Gastroesophageal sphincter (tissue), 4 donors: ENCODE measurements around the gene CDH20. TPM values are rescaled to one million over a fixed set of nuclear protein-coding genes. Genes with fewer than 3 reads are reported as not detected.

Experiments
- ATAC-seq: fragments of 150-250 bp; one replicate; pipeline ENCODE4 v1.9.1; 2016; ENCODE audit warnings: mild to moderate bottlenecking, moderate library complexity
- H3K27ac ChIP-seq, 4 donors: fragments of 200-600 bp; sonication (generic) in 3 of 4; 1 replicate in 3 of 4; 2 replicates in 1 of 4; pipeline ENCODE4 v1.5.1; 2016 to 2019
- H3K27me3 ChIP-seq: fragments of 200-600 bp; sonication (generic); one replicate; pipeline ENCODE4 v1.5.1; 2019
- H3K36me3 ChIP-seq, 2 donors: fragments of 200-600 bp; sonication (generic); one replicate each; pipeline ENCODE4 v1.5.1; 2019; ENCODE audit warnings: control low read depth in 1 of 2
- H3K4me1 ChIP-seq, 3 donors: fragments of 200-600 bp; sonication (generic); 1 replicate in 2 of 3; 2 replicates in 1 of 3; pipeline ENCODE4 v1.5.1; 2016 to 2019; ENCODE audit warnings: control low read depth in 2 of 3
- H3K4me3 ChIP-seq, 2 donors: fragments of 200-600 bp; sonication (generic); one replicate each; pipeline ENCODE4 v1.5.1; 2019; ENCODE audit warnings: mild to moderate bottlenecking in 1 of 2, moderate library complexity in 1 of 2
- H3K9me3 ChIP-seq, 3 donors: fragments of 200-600 bp; sonication (generic); one replicate each; pipeline ENCODE4 v1.5.1; 2017 to 2019; ENCODE audit warnings: control low read depth in 2 of 3
- CTCF ChIP-seq, 4 experiments: fragments of 200-600 bp in 2 of 4; fragments of 450-650 bp in 2 of 4; sonication (generic) in 1 of 4; IDR thresholded peaks; one replicate each; pipeline ENCODE4 v1.5.1; 2017 to 2019; ENCODE audit warnings: antibody characterized with exemption in 4 of 4, mild to moderate bottlenecking in 2 of 4, moderate library complexity in 2 of 4
- EP300 ChIP-seq: sonication (generic); formaldehyde crosslinking; IDR thresholded peaks from one replicate; pipeline ENCODE4 v1.6.1; 2017; ENCODE audit warnings: antibody characterized with exemption, mild to moderate bottlenecking
- POLR2A ChIP-seq, 2 donors: fragments of 450-650 bp; IDR thresholded peaks; one replicate each; pipeline ENCODE4 v1.6.1; 2017; ENCODE audit warnings: antibody characterized with exemption in 2 of 2, mild to moderate bottlenecking in 2 of 2, moderate library complexity in 1 of 2
- POLR2AphosphoS5 ChIP-seq: sonication (generic); formaldehyde crosslinking; IDR thresholded peaks from one replicate; pipeline ENCODE4 v1.6.1; 2017; ENCODE audit warnings: antibody characterized with exemption
- WGBS, 2 donors: methylation state at CpG; one replicate each; pipeline ENCODE4 v1.1.5; 2018; ENCODE audit warnings: low coverage in 1 of 2; 5-methylcytosine and 5-hydroxymethylcytosine counted together
- total RNA-seq, 4 donors: library from RNA; depleted of rRNA; stranded (reverse); fragments of >200 nt; gene quantifications; one replicate each; pipeline ENCODE4 v1.1.0, GENCODE V29; 2016

The CDH20 gene
- total RNA-seq, 4 donors from 2014 or later = 1.1 to 1.6 TPM; not detected in 2

DNA sequence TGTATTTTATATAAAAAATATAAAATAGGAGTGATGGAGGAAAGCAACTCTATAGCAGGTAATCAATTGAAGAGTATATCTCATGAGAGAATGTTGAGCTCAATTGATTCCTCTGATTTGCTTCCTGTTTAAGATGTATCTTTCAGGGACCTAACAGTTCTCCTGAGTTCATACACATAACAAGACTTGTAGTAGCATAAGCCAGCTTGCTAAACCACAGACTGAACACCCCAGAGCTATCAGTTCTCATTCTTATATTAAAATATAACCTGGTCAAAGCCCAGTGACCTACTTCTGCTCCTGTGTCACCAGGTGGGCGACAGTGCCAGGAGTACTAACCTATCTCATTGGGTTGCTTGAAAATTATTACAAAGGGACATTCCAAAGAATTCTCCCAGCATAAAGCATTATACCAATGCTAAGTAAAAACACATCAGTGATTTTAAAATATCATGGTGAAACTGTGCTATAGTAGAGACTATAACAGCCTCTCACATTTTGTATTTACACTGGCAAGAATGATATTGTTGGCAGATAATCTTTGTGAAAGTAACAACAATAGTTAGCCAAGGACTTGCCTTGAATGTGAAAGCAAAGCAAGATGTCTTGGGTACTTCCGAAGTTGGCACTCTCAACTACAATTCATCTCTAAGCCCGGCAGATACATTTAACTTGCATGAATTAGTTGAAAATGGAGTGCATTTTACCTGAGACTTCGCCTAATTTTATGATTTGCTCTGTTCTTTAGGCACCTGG is 40.8 kb upstream of the CDH20 start:
- WGBS, 2 donors = 68 to 95% methylated on average over 4 of the region's 4 CpGs

DNA sequence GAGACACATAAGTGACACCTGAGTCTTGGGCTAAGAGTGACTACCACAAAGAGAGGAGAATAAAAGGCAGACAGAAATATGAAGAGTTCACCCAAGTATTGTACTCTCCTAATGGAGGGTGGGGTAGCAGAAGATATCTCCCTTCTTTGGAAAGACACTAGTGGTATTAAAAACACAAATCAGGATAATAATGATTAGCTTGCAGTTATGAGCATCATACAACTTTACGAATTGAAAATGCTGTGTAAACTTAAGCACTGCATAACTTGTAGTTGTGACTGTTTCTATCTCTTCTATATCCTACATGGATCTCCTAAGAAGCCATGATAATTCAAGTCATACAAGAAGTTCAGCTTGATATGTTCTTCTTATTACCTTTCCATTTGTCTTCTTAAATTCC is 38.1 kb upstream of the CDH20 start:
- Histone ChIP-seq H3K27ac (no peak overlapping the region), H3K27me3 (no peaks in the 10 kb centered on the region), H3K36me3 (no peaks in the 10 kb centered on the region), H3K9me3 (no peaks in the 10 kb centered on the region), H3K4me1 (no peaks in the 10 kb centered on the region), H3K4me3 (no peak overlapping the region)
- TF ChIP-seq CTCF (IDR thresholded peaks at IDR 0.05) (no peak), POLR2AphosphoS5 (no peak), POLR2A (IDR thresholded peaks at IDR 0.05) (no peak), EP300 (no peak)
- no peak for ATAC-seq
- 80 to 86% methylated on average over 1 of the region's 1 CpG for WGBS, 2 donors

More for the DNA sequence above, 40.8 kb upstream of the CDH20 start:
- Histone ChIP-seq H3K9me3 (no peaks in the 10 kb centered on the region), H3K36me3 (no peaks in the 10 kb centered on the region), H3K4me3 (no peak overlapping the region), H3K27ac (no peak overlapping the region), H3K4me1 (no peaks in the 10 kb centered on the region), H3K27me3 (no peaks in the 10 kb centered on the region)
- no peak for ATAC-seq
- no peak for TF ChIP-seq POLR2AphosphoS5
- TF ChIP-seq EP300 = no peak
- no peak for TF ChIP-seq POLR2A (IDR thresholded peaks at IDR 0.05)
- no peak for TF ChIP-seq CTCF (IDR thresholded peaks at IDR 0.05)

GRCh38 chr18:61308004-61308403 is 25.2 kb upstream of the CDH20 start:
- Histone ChIP-seq H3K27me3 (no peaks in the 10 kb centered on the region), H3K36me3 (no peaks in the 10 kb centered on the region), H3K9me3 (no peaks in the 10 kb centered on the region), H3K4me3 (no peak overlapping the region), H3K4me1 (no peaks in the 10 kb centered on the region), H3K27ac (no peak overlapping the region)
- no peak for TF ChIP-seq CTCF (IDR thresholded peaks at IDR 0.05)
- TF ChIP-seq EP300 = no peak
- TF ChIP-seq POLR2AphosphoS5 = no peak
- no peak for TF ChIP-seq POLR2A (IDR thresholded peaks at IDR 0.05)
- ATAC-seq = no peak
- WGBS, 2 donors = 69 to 86% methylated on average over 3 of the region's 3 CpGs

- no peak for ATAC-seq
- Histone ChIP-seq H3K36me3 (no peaks in the 10 kb centered on the region), H3K27ac (no peak overlapping the region), H3K4me3 (no peak overlapping the region), H3K9me3 (no peaks in the 10 kb centered on the region), H3K27me3 (no peaks in the 10 kb centered on the region), H3K4me1 (no peaks in the 10 kb centered on the region)
- WGBS, 2 donors = 66 to 88% methylated on average over 3 to 6 of the region's 11 CpGs
- TF ChIP-seq POLR2A (IDR thresholded peaks at IDR 0.05) (no peak), EP300 (no peak), CTCF (IDR thresholded peaks at IDR 0.05) (no peak), POLR2AphosphoS5 (no peak)
These were observed 24.3 kb upstream of the CDH20 start for GRCh38 chr18:61308795-61309393.
